SU-DHL-6 (cell line): ENCODE measurements around the gene NOP14.

ENCODE experiments used
- H2AFZ ChIP-seq: fragments of 200-600 bp; sonication (generic); 2 replicates; pipeline ENCODE4 v1.6.1; 2014; ENCODE audit warnings: low read depth, mild to moderate bottlenecking, moderate library complexity, mixed read lengths, antibody characterized with exemption, low read length; ENCODE audit not compliant: severe bottlenecking
- H3F3A ChIP-seq: fragments of 200-600 bp; shearing (Covaris generic); 2 replicates; pipeline ENCODE4 v1.6.0; 2016; ENCODE audit warnings: antibody characterized with exemption, mild to moderate bottlenecking; ENCODE audit not compliant: insufficient read depth
- H3K27ac ChIP-seq: fragments of 200-600 bp; sonication (generic); 2 replicates; pipeline ENCODE4 v1.5.1; 2016; ENCODE audit warnings: low read depth, mild to moderate bottlenecking, low read length, moderate library complexity, mixed read lengths
- H3K27me3 ChIP-seq: fragments of 200-600 bp; sonication (generic), shearing (Covaris generic); 2 replicates; pipeline ENCODE4 v1.6.0; 2014; ENCODE audit warnings: mild to moderate bottlenecking, low read length
- H3K36me3 ChIP-seq: fragments of 200-600 bp; sonication (generic); 2 replicates; pipeline ENCODE4 v1.6.1; 2014; ENCODE audit warnings: mild to moderate bottlenecking, low read length, mixed read lengths
- H3K4me2 ChIP-seq: fragments of 300-600, 200-600 bp; shearing (Covaris generic), sonication (generic); 2 replicates; pipeline ENCODE4 v1.6.0; 2014; ENCODE audit warnings: low read length, low read depth, mild to moderate bottlenecking; ENCODE audit not compliant: poor library complexity, severe bottlenecking
- H3K4me3 ChIP-seq: fragments of 200-600 bp; sonication (generic); 2 replicates; pipeline ENCODE4 v1.5.1; 2014; ENCODE audit warnings: antibody characterized with exemption, low read length, mild to moderate bottlenecking, mixed read lengths; ENCODE audit not compliant: insufficient read depth, poor library complexity, severe bottlenecking
- H3K79me2 ChIP-seq: fragments of 200-600 bp; sonication (generic); 2 replicates; pipeline ENCODE4 v1.6.1; 2014; ENCODE audit warnings: mild to moderate bottlenecking, low read length, moderate library complexity; ENCODE audit not compliant: insufficient read depth
- H3K9ac ChIP-seq: fragments of 200-600 bp; sonication (generic); 2 replicates; pipeline ENCODE4 v1.7.0; 2014; ENCODE audit warnings: mild to moderate bottlenecking, low read length
- H3K9me2 ChIP-seq: fragments of 200-600 bp; sonication (generic); replicated peaks from 2 replicates; pipeline ENCODE4 v1.6.1; 2014; ENCODE audit warnings: low read length; ENCODE audit not compliant: insufficient read depth
- H3K9me3 ChIP-seq: fragments of 200-600 bp; sonication (generic); 2 replicates; pipeline ENCODE4 v1.6.1; 2014; ENCODE audit warnings: low read length, mixed read lengths; ENCODE audit not compliant: insufficient read depth
- H4K20me1 ChIP-seq: fragments of 200-600 bp; sonication (generic); 2 replicates; pipeline ENCODE4 v1.6.1; 2014; ENCODE audit warnings: low read depth, mild to moderate bottlenecking, antibody characterized with exemption, low read length, moderate library complexity, mixed read lengths
- CTCF ChIP-seq: fragments of 200-600 bp; sonication (generic); IDR thresholded peaks from one replicate; pipeline ENCODE4 v1.5.1; 2017; ENCODE audit warnings: antibody characterized with exemption, mild to moderate bottlenecking, low read length, moderate library complexity; ENCODE audit not compliant: insufficient read depth, poor library complexity, severe bottlenecking
- EZH2phosphoT487 ChIP-seq: fragments of 200-600 bp; sonication (generic), shearing (Covaris generic); conservative IDR thresholded peaks from 2 replicates; pipeline ENCODE4 v1.6.1; 2018; ENCODE audit warnings: mild to moderate bottlenecking, antibody characterized with exemption, low read length, moderate library complexity, mixed read lengths

NOP14 gene

GRCh38 chr4:2935762-2936743 is 27.2 kb downstream of the NOP14 start:
- no peak overlapping the region for H2AFZ ChIP-seq
- no peaks in the 10 kb centered on the region for H4K20me1 ChIP-seq
- H3K27me3 ChIP-seq: no peaks in the 10 kb centered on the region
- H3K79me2 ChIP-seq: peaks cover 6% of the 10 kb centered on the region; the same call in 1 of the 2 replicates
- H3K4me2 ChIP-seq: peak overlapping the region; percentile 75
- H3K9me2 ChIP-seq: no peaks in the 10 kb centered on the region
- H3K36me3 ChIP-seq: no peaks in the 10 kb centered on the region; the same call in none of the 2 replicates
- no peak for TF ChIP-seq CTCF
- TF ChIP-seq EZH2phosphoT487: no peak
- H3K27ac ChIP-seq: peak overlapping the region; percentile 58
- peak overlapping the region; percentile 94 for H3K4me3 ChIP-seq
- H3F3A ChIP-seq: peaks cover 24% of the 10 kb centered on the region
- no peaks in the 10 kb centered on the region for H3K9me3 ChIP-seq
- H3K9ac ChIP-seq: peak overlapping the region; percentile 97

- peak overlapping the region; percentile 50 for H2AFZ ChIP-seq
- peak overlapping the region; percentile 58 for H3K27ac ChIP-seq
- peak overlapping the region; percentile 94 for H3K4me3 ChIP-seq
These were observed 28.1 kb downstream of the NOP14 start for GRCh38 chr4:2934813-2935761.

More at GRCh38 chr4:2934813-2935761, 28.1 kb downstream of the NOP14 start:
- Histone ChIP-seq H3K9me3 (no peaks in the 10 kb centered on the region), H3K4me2 (peak overlapping the region; percentile 75), H3F3A (peaks cover 24% of the 10 kb centered on the region), H4K20me1 (no peaks in the 10 kb centered on the region), H3K36me3 (no peaks in the 10 kb centered on the region; the same call in none of the 2 replicates), H3K27me3 (no peaks in the 10 kb centered on the region), H3K9ac (peak overlapping the region; percentile 97), H3K9me2 (no peaks in the 10 kb centered on the region), H3K79me2 (peaks cover 6% of the 10 kb centered on the region; the same call in 1 of the 2 replicates)
- TF ChIP-seq CTCF (no peak), EZH2phosphoT487 (no peak)
